K562 (cell line): ENCODE measurements around the gene TMEM225B. TPM values are rescaled to one million over a fixed set of nuclear protein-coding genes. Genes with fewer than 3 reads are reported as not detected.

ENCODE experiments used
- ATAC-seq: fragments of 200-7000 bp; cut with Tn5 transposase; 3 replicates; pipeline ENCODE4 v1.9.1; 2020; ENCODE audit warnings: moderate library complexity
- BruUV-seq: library from RNA; stranded (reverse); fragments of 400-500 nt; replicated peaks from 2 replicates; lab custom pipeline; 2021; lab: Mats Ljungman, UMichigan
- CTCF ChIA-PET: fragments of 300-600 bp; formaldehyde crosslinking; extraction: SDS; loops from one replicate; lab custom pipeline; 2021; ENCODE audit warnings: low intra/inter-chr PET ratio; lab: Yijun Ruan, JAX
- POLR2A ChIA-PET: fragments of 300-600, 350-650 bp; sonication (Branson Sonifier 250); formaldehyde crosslinking; extraction: SDS; loops from one replicate; lab custom pipeline; 2021; ENCODE audit warnings: antibody characterized with exemption, inconsistent platforms; lab: Yijun Ruan, JAX
- DNase-seq, 4 experiments: peaks; one replicate each; pipeline versions ENCODE4 v3.0.0 to v3.0.0-alpha.2; 2011 to 2018; ENCODE audit warnings: low spot score in 3 of 4, mixed read lengths in 3 of 4; ENCODE audit errors: extremely low read depth in 1 of 4
- FAIRE-seq: peaks from 2 replicates; lab custom pipeline; 2011; peaks lifted over from hg19 to GRCh38; lab: Jason Lieb, UNC
- H2AFZ ChIP-seq: 2 replicates; pipeline ENCODE4 v1.6.0; 2011; ENCODE audit warnings: low read depth, low read length, control low read depth, inconsistent platforms
- H3K27ac ChIP-seq: fragments of 200-600 bp; 3 replicates; pipeline ENCODE4 v1.8.0; 2011; ENCODE audit warnings: low read depth, mild to moderate bottlenecking, control low read depth, inconsistent platforms, low read length, moderate library complexity, mixed read lengths; ENCODE audit errors: extremely low read depth
- H3K27me3 ChIP-seq, 2 experiments: fragments of 300-600 bp in 1 of 2; 2 replicates in 1 of 2; 3 replicates in 1 of 2; pipeline versions ENCODE4 v1.6.0 to v1.8.0; 2011; ENCODE audit warnings: inconsistent platforms in 2 of 2, low read length in 2 of 2, mild to moderate bottlenecking in 1 of 2, mixed read lengths in 1 of 2, moderate library complexity in 1 of 2; ENCODE audit not compliant: control insufficient read depth in 2 of 2, insufficient read depth in 2 of 2
- H3K36me3 ChIP-seq: fragments of 300-600 bp; 3 replicates; pipeline ENCODE4 v1.8.0; 2011; ENCODE audit warnings: mild to moderate bottlenecking, low read length, inconsistent platforms; ENCODE audit not compliant: control insufficient read depth, insufficient read depth
- H3K4me1 ChIP-seq, 2 experiments: fragments of 200-600 bp in 1 of 2; replicated peaks in 1 of 2; 2 replicates in 1 of 2; 3 replicates in 1 of 2; pipeline versions ENCODE4 v1.5.1 to v1.8.0; 2011; ENCODE audit warnings: inconsistent platforms in 2 of 2, low read length in 2 of 2, mild to moderate bottlenecking in 1 of 2, mixed read lengths in 1 of 2, moderate library complexity in 1 of 2; ENCODE audit not compliant: control insufficient read depth in 2 of 2, insufficient read depth in 2 of 2
- H3K4me2 ChIP-seq: 2 replicates; pipeline ENCODE4 v1.6.1; 2011; ENCODE audit warnings: low read length, control low read depth, inconsistent platforms, mixed read lengths; ENCODE audit not compliant: insufficient read depth
- H3K4me3 ChIP-seq: fragments of 200-600 bp; sonication (generic), shearing (Covaris generic); 2 replicates; pipeline ENCODE4 v1.5.1; 2016; ENCODE audit warnings: control low read depth, inconsistent platforms
- H3K79me2 ChIP-seq: fragments of 200-600 bp; 3 replicates; pipeline ENCODE4 v1.8.0; 2011; ENCODE audit warnings: low read length, inconsistent platforms; ENCODE audit not compliant: control insufficient read depth, insufficient read depth
- H3K9ac ChIP-seq, 2 experiments: 2 replicates each; pipeline versions ENCODE4 v1.6.0 to v1.6.1; 2011; ENCODE audit warnings: low read depth in 2 of 2, low read length in 2 of 2, control low read depth in 1 of 2, inconsistent platforms in 1 of 2, mild to moderate bottlenecking in 1 of 2, mixed read lengths in 1 of 2; ENCODE audit not compliant: insufficient read depth in 1 of 2
- H3K9me1 ChIP-seq: one replicate; pipeline ENCODE4 v1.6.0; 2011; ENCODE audit warnings: inconsistent platforms, mild to moderate bottlenecking, low read length, moderate library complexity; ENCODE audit not compliant: control insufficient read depth, insufficient read depth
- H3K9me3 ChIP-seq: replicated peaks from 2 replicates; pipeline ENCODE4 v1.5.1; 2011; ENCODE audit warnings: low read depth, low read length, inconsistent platforms; ENCODE audit not compliant: control insufficient read depth, insufficient read depth
- H4K20me1 ChIP-seq: replicated peaks from 2 replicates; pipeline ENCODE4 v1.6.1; 2011; ENCODE audit warnings: low read length, inconsistent platforms, mixed read lengths; ENCODE audit not compliant: control insufficient read depth, insufficient read depth
- ARID1B ChIP-seq: fragments of 450-650 bp; IDR thresholded peaks from 2 replicates; pipeline ENCODE4 v1.6.1; 2016; ENCODE audit warnings: antibody characterized with exemption, mild to moderate bottlenecking, inconsistent platforms
- BCL6 ChIP-seq: fragments of 250-450 bp; sonication (Bioruptor Pico); IDR thresholded peaks from 2 replicates; pipeline ENCODE4 v1.4.0; 2020
- COPS2 ChIP-seq: fragments of 450-650 bp; conservative IDR thresholded peaks from 2 replicates; pipeline ENCODE4 v1.6.1; 2016; ENCODE audit warnings: mild to moderate bottlenecking, moderate library complexity
- DIDO1 ChIP-seq: fragments of 450-650 bp; IDR thresholded peaks from 2 replicates; pipeline ENCODE4 v1.6.1; 2016; ENCODE audit warnings: low read depth, missing biosample characterization, missing genetic modification characterization
- HEY1 ChIP-seq: fragments of 250-450 bp; sonication (Bioruptor Pico); IDR thresholded peaks from 2 replicates; pipeline ENCODE4 v1.5.0; 2020; ENCODE audit warnings: mild to moderate bottlenecking, moderate library complexity, borderline replicate concordance
- KDM5B ChIP-seq: fragments of 200-600 bp; sonication (generic); IDR thresholded peaks from 2 replicates; pipeline ENCODE4 v1.6.1; 2012; ENCODE audit warnings: low read depth, mild to moderate bottlenecking, moderate library complexity, low read length, control low read depth, inconsistent platforms; ENCODE audit not compliant: insufficient replicate concordance
- MAFF ChIP-seq: IDR thresholded peaks from 2 replicates; pipeline ENCODE4 v1.6.1; 2012; ENCODE audit warnings: low read length, improper control_type of control experiment
- NFIX ChIP-seq: fragments of 250-450 bp; sonication (Bioruptor Pico); IDR thresholded peaks from 2 replicates; pipeline ENCODE4 v1.4.0; 2020; ENCODE audit warnings: low read depth, mild to moderate bottlenecking, moderate library complexity
- PHTF2 ChIP-seq: fragments of 250-450 bp; sonication (Bioruptor Pico); IDR thresholded peaks from 2 replicates; pipeline ENCODE4 v1.5.0; 2021; ENCODE audit warnings: mild to moderate bottlenecking
- SRSF9 ChIP-seq: fragments of 200-400 bp; formaldehyde crosslinking; IDR thresholded peaks from 2 replicates; pipeline ENCODE4 v1.6.1; 2017; ENCODE audit warnings: low read depth, low read length, borderline replicate concordance
- WGBS: fragments of 100-300 bp; shearing (Covaris generic); methylation state at CpG from one replicate; pipeline ENCODE4 v1.1.6; 2016; ENCODE audit warnings: low coverage, mixed read lengths; ENCODE audit not compliant: insufficient coverage; ENCODE audit errors: missing lambda C conversion rate; 5-methylcytosine and 5-hydroxymethylcytosine counted together
- in situ Hi-C: fragments of 300-500 bp; cut with MboI; formaldehyde crosslinking; loops from 4 replicates; pipeline ENCODE4 v1.15.0; 2018; ENCODE audit warnings: inconsistent platforms, mixed read lengths
- intact Hi-C: fragments of 100-400 bp; cut with micrococcal nuclease; formaldehyde crosslinking; loops from 2 replicates; pipeline ENCODE4 v1.14.2; 2022
- polyA plus RNA-seq, 8 experiments: library from polyadenylated mRNA; depleted of rRNA in 4 of 8; stranded (reverse) in 5 of 8; unstranded in 3 of 8; fragments of >200 nt; fragmentation: Nextera tagmentation in 2 of 8; fragmentation: Illumina TruSeq in 1 of 8; extraction: Ambion mirVana in 2 of 8; extraction: Trizol in 1 of 8; gene quantifications; 2 replicates each; pipeline versions ENCODE4 v1.2.1 to v1.2.3, GENCODE V29; 2011 to 2014; ENCODE audit warnings: inconsistent platforms in 1 of 8, missing spikeins in 1 of 8
- total RNA-seq, 7 experiments: library from RNA; depleted of rRNA in 6 of 7; stranded (reverse); fragments of >200 nt in 6 of 7; fragmentation: Illumina TruSeq in 2 of 7; extraction: Trizol in 2 of 7; gene quantifications; 2 replicates each; pipeline versions ENCODE4 v1.2.1 to v1.2.3, GENCODE V29; 2011 to 2021; ENCODE audit warnings: low replicate concordance in 1 of 7
- TF ChIP-seq, protein P1 (sequence below): sonication (generic); formaldehyde crosslinking; IDR thresholded peaks from 2 replicates; pipeline ENCODE4 v1.4.0; 2020; ENCODE audit warnings: mild to moderate bottlenecking, missing genetic modification reagents
- TF ChIP-seq, protein P2 (sequence below): fragments of 450-650 bp; IDR thresholded peaks from 2 replicates; pipeline ENCODE4 v1.7.0; 2016; ENCODE audit warnings: borderline replicate concordance

TMEM225B gene
- total and polyA plus RNA-seq, 9 of the 15 experiments (the other 6 are each of a cell fraction or from before 2014, with no cell fraction given) = 0.08 to 0.73 (median 0.56) TPM

- Histone ChIP-seq H3K4me1 (peaks cover 0 to 8% of the 10 kb centered on the region in 2 experiments; a peak in 2 of 5 replicates), H3K4me3 (no peak overlapping the region), H3K79me2 (no peaks in the 10 kb centered on the region), H2AFZ (no peak overlapping the region), H4K20me1 (peaks cover 11% of the 10 kb centered on the region; the same call in 1 of the 2 replicates), H3K27me3 (no peaks in the 10 kb centered on the region), H3K27ac (no peak overlapping the region), H3K36me3 (peaks cover 98% of the 10 kb centered on the region), H3K9me3 (no peaks in the 10 kb centered on the region), H3K9me1 (no peaks in the 10 kb centered on the region), H3K4me2 (no peak overlapping the region), H3K9ac (0 out of 4 replicates have a peak overlapping the region, but pooled peaks of 1 of the 2 experiments have one; percentile 7)
- CTCF ChIA-PET = no interaction called here
- TF ChIP-seq, protein P1, sequence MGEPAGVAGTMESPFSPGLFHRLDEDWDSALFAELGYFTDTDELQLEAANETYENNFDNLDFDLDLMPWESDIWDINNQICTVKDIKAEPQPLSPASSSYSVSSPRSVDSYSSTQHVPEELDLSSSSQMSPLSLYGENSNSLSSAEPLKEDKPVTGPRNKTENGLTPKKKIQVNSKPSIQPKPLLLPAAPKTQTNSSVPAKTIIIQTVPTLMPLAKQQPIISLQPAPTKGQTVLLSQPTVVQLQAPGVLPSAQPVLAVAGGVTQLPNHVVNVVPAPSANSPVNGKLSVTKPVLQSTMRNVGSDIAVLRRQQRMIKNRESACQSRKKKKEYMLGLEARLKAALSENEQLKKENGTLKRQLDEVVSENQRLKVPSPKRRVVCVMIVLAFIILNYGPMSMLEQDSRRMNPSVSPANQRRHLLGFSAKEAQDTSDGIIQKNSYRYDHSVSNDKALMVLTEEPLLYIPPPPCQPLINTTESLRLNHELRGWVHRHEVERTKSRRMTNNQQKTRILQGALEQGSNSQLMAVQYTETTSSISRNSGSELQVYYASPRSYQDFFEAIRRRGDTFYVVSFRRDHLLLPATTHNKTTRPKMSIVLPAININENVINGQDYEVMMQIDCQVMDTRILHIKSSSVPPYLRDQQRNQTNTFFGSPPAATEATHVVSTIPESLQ (CRISPR knock-in tag) = no peak
- TF ChIP-seq ARID1B (no peak), MAFF (no peak), DIDO1 (no peak), NFIX (CRISPR knock-in tag) (no peak), BCL6 (CRISPR knock-in tag) (no peak), KDM5B (no peak), SRSF9 (no peak), HEY1 (CRISPR knock-in tag) (no peak), COPS2 (no peak), PHTF2 (CRISPR knock-in tag) (no peak)
- TF ChIP-seq, protein P2, sequence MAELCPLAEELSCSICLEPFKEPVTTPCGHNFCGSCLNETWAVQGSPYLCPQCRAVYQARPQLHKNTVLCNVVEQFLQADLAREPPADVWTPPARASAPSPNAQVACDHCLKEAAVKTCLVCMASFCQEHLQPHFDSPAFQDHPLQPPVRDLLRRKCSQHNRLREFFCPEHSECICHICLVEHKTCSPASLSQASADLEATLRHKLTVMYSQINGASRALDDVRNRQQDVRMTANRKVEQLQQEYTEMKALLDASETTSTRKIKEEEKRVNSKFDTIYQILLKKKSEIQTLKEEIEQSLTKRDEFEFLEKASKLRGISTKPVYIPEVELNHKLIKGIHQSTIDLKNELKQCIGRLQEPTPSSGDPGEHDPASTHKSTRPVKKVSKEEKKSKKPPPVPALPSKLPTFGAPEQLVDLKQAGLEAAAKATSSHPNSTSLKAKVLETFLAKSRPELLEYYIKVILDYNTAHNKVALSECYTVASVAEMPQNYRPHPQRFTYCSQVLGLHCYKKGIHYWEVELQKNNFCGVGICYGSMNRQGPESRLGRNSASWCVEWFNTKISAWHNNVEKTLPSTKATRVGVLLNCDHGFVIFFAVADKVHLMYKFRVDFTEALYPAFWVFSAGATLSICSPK = no peak
- DNase-seq = no peak
- in situ Hi-C loops = no loop called here
- POLR2A ChIA-PET = interaction anchor here (0.6 to 1.4 kb wide), 3 partner anchors 8 to 344 kb away, joined by 3 to 5 read pairs (median 3); no protein-coding TSS in a partner anchor
- intact Hi-C loops = no loop called here
- no peak for FAIRE-seq
- 75% methylated on average over 5 of the region's 5 CpGs for WGBS
- ATAC-seq = no peak
- BruUV-seq = no TSS peak
Measured at GRCh38 chr7:99625321-99625720, 27.3 kb downstream of the TMEM225B start.
